Keratinocyte (primary cell): ENCODE data around the gene ECE2. TPM values are rescaled to one million over a fixed set of nuclear protein-coding genes. Genes with fewer than 3 reads are reported as not detected.

ENCODE experiments used
- DNase-seq: peaks from one replicate; pipeline ENCODE4 v3.0.0-alpha.2; 2011; ENCODE audit warnings: low read depth, missing footprints, low spot score
- FAIRE-seq: peaks from 2 replicates; lab custom pipeline; 2011; peaks lifted over from hg19 to GRCh38; lab: Jason Lieb, UNC
- H2AFZ ChIP-seq: 2 replicates; pipeline ENCODE4 v1.6.0; 2012; ENCODE audit warnings: low read length, control low read depth, inconsistent platforms; ENCODE audit not compliant: control insufficient read depth
- H3K27ac ChIP-seq: 2 replicates; pipeline ENCODE4 v1.5.1; 2011; ENCODE audit warnings: low read length; ENCODE audit not compliant: control insufficient read depth, insufficient read depth
- H3K27me3 ChIP-seq: 3 replicates; pipeline ENCODE4 v1.6.0; 2011; ENCODE audit warnings: low read length; ENCODE audit not compliant: control insufficient read depth, insufficient read depth; ENCODE audit errors: extremely low read depth
- H3K36me3 ChIP-seq, 2 experiments: 2 replicates in 1 of 2; 3 replicates in 1 of 2; pipeline ENCODE4 v1.5.1; 2011; ENCODE audit warnings: low read length in 2 of 2, mild to moderate bottlenecking in 1 of 2; ENCODE audit not compliant: control insufficient read depth in 2 of 2, insufficient read depth in 2 of 2; ENCODE audit errors: extremely low read depth in 1 of 2
- H3K4me1 ChIP-seq: 3 replicates; pipeline ENCODE4 v1.5.1; 2011; ENCODE audit warnings: low read length; ENCODE audit not compliant: control insufficient read depth, insufficient read depth; ENCODE audit errors: extremely low read depth
- H3K4me2 ChIP-seq: 3 replicates; pipeline ENCODE4 v1.6.0; 2011; ENCODE audit warnings: low read depth, low read length; ENCODE audit not compliant: control insufficient read depth, insufficient read depth; ENCODE audit errors: extremely low read depth
- H3K4me3 ChIP-seq, 3 experiments: fragments of 200-600 bp in 1 of 3; sonication (generic) in 1 of 3; 2 replicates in 2 of 3; 3 replicates in 1 of 3; pipeline ENCODE4 v1.5.1; 2011 to 2016; ENCODE audit warnings: low read length in 3 of 3, mild to moderate bottlenecking in 3 of 3, control low read depth in 2 of 3, inconsistent platforms in 1 of 3, low read depth in 1 of 3, mixed read lengths in 1 of 3, mixed run types in 1 of 3, moderate library complexity in 1 of 3; ENCODE audit not compliant: control insufficient read depth in 2 of 3, insufficient read depth in 2 of 3; ENCODE audit errors: extremely low read depth in 1 of 3
- H3K79me2 ChIP-seq: 2 replicates; pipeline ENCODE4 v1.6.0; 2012; ENCODE audit warnings: low read length; ENCODE audit not compliant: control insufficient read depth, insufficient read depth
- H3K9ac ChIP-seq: 3 replicates; pipeline ENCODE4 v1.6.0; 2011; ENCODE audit warnings: low read length; ENCODE audit not compliant: control insufficient read depth, insufficient read depth; ENCODE audit errors: extremely low read depth
- H3K9me1 ChIP-seq: 3 replicates; pipeline ENCODE4 v1.6.0; 2011; ENCODE audit warnings: low read length; ENCODE audit not compliant: control insufficient read depth, insufficient read depth; ENCODE audit errors: extremely low read depth
- H3K9me3 ChIP-seq: 2 replicates; pipeline ENCODE4 v1.5.1; 2012; ENCODE audit warnings: low read depth, low read length; ENCODE audit not compliant: control insufficient read depth
- H4K20me1 ChIP-seq: 3 replicates; pipeline ENCODE4 v1.6.0; 2011; ENCODE audit warnings: low read length; ENCODE audit not compliant: control insufficient read depth, insufficient read depth; ENCODE audit errors: extremely low read depth
- EZH2 ChIP-seq: IDR thresholded peaks from one replicate; pipeline ENCODE4 v1.6.1; 2012; ENCODE audit warnings: inconsistent platforms, mild to moderate bottlenecking, low read length, moderate library complexity
- dilution Hi-C: fragments of 300-500 bp; cut with MboI; formaldehyde crosslinking; loops from one replicate; pipeline ENCODE4 v1.7.0; 2020; ENCODE audit warnings: low sequenced_read_pairs; ENCODE audit not compliant: extremely low pct_ligation_motif_present
- polyA plus RNA-seq, 5 experiments: library from polyadenylated mRNA; depleted of rRNA in 3 of 5; stranded (reverse) in 3 of 5; stranded (forward) in 1 of 5; unstranded in 1 of 5; fragments of >200 nt; gene quantifications; 1 replicate in 1 of 5; 2 replicates in 3 of 5; 3 replicates in 1 of 5; pipeline versions ENCODE4 v1.2.1 to v1.2.3, GENCODE V29; 2011 to 2012; ENCODE audit warnings: missing spikeins in 2 of 5, low read depth in 1 of 5, low replicate concordance in 1 of 5
- TF ChIP-seq, protein P1 (sequence below), 3 experiments: IDR thresholded peaks in 1 of 3; conservative IDR thresholded peaks in 1 of 3; optimal IDR thresholded peaks in 1 of 3; 2 replicates in 2 of 3; 3 replicates in 1 of 3; pipeline versions ENCODE3 to v1.5.1; 2011; ENCODE audit warnings: low read length in 3 of 3, mild to moderate bottlenecking in 3 of 3, moderate library complexity in 2 of 3, control low read depth in 1 of 3, inconsistent platforms in 1 of 3; ENCODE audit not compliant: insufficient read depth in 2 of 3; ENCODE audit errors: extremely low read depth in 1 of 3

Gene ECE2
- polyA plus RNA-seq, 1 donor (not counting 4 experiments of a cell fraction or from before 2014, with no cell fraction given), result not detected

DNA sequence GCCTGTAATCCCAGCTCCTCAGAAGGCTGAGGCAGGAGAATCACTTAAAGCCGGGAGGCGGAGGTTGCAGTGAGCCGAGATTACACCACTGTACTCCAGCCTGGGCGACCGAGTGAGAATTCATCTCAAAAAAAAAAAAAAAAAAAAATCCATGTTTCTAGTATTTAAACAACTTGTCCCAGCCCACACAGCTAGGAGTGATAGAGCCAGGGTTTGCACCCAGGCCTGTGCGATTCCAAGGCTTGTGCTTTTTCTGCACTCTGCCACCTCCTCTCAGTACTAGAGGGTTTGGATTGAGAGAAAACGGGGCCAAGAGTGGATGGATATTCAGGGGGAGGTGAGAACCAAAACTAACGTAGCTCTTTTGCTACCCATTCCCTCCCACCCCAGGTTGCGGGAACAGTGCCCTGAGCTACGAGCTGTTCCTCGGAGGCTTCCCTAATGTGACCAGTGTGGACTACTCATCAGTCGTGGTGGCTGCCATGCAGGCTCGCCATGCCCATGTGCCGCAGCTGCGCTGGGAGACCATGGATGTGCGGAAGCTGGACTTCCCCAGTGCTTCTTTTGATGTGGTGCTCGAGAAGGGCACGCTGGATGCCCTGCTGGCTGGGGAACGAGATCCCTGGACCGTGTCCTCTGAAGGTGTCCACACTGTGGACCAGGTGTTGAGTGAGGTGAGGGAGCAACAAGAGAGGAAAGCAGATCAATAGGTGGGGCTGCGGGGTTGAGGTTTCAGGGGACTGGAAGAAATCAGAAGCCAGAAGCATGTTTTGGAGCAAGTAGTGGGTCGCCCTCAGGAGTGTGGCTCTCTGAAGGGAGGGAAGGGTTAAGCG lies 18.5 kb upstream of the ECE2 start:
- FAIRE-seq, result no peak
- no peaks in the 10 kb centered on the region for H3K79me2 ChIP-seq
- no peak overlapping the region for H2AFZ ChIP-seq
- peaks cover 18% of the 10 kb centered on the region for H3K4me1 ChIP-seq
- peaks cover 17% of the 10 kb centered on the region for H3K27me3 ChIP-seq
- no peak overlapping the region for H3K4me3 ChIP-seq
- H3K9me3 ChIP-seq, result no peaks in the 10 kb centered on the region
- no peak for TF ChIP-seq EZH2
- TF ChIP-seq, protein P1, sequence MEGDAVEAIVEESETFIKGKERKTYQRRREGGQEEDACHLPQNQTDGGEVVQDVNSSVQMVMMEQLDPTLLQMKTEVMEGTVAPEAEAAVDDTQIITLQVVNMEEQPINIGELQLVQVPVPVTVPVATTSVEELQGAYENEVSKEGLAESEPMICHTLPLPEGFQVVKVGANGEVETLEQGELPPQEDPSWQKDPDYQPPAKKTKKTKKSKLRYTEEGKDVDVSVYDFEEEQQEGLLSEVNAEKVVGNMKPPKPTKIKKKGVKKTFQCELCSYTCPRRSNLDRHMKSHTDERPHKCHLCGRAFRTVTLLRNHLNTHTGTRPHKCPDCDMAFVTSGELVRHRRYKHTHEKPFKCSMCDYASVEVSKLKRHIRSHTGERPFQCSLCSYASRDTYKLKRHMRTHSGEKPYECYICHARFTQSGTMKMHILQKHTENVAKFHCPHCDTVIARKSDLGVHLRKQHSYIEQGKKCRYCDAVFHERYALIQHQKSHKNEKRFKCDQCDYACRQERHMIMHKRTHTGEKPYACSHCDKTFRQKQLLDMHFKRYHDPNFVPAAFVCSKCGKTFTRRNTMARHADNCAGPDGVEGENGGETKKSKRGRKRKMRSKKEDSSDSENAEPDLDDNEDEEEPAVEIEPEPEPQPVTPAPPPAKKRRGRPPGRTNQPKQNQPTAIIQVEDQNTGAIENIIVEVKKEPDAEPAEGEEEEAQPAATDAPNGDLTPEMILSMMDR (optimal IDR thresholded peaks at IDR 0.05 in 1 of 3, IDR thresholded peaks at IDR 0.05 in 1 of 3, conservative IDR thresholded peaks at IDR 0.05 in 1 of 3; ENCODE audit: extremely low read depth in 1 of 3, insufficient read depth in 2 of 3, low read length in 3 of 3), result no peak
- H3K9ac ChIP-seq, result no peak overlapping the region
- dilution Hi-C loops, result no loop called here
- no peaks in the 10 kb centered on the region for H3K9me1 ChIP-seq
- H3K4me2 ChIP-seq, result no peak overlapping the region
- no peak for DNase-seq
- H3K36me3 ChIP-seq, result peaks cover 4 to 6% of the 10 kb centered on the region in 2 experiments
- H4K20me1 ChIP-seq, result no peaks in the 10 kb centered on the region
- H3K27ac ChIP-seq, result no peak overlapping the region

DNA sequence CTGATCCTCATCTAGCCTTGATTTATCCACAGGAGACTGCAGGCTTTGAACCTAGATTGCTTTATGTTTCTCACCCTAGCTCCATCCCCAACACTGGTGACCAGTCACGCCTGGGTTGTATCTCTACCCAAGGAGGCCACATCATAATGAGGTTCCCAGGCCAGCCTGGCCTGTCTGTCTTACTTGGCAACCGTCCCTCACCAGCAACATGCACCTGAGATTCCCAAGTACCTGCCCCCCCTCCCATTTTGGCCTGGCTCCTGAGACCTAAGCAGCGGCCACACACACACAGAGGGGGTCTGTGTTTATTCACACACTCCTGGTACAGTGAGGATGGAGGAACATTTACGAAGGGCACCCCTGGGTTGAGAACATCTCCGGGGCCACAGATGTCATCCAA lies 16.9 kb upstream of the ECE2 start:
- H3K9me1 ChIP-seq, result no peaks in the 10 kb centered on the region
- no peaks in the 10 kb centered on the region for H4K20me1 ChIP-seq
- FAIRE-seq, result no peak
- H2AFZ ChIP-seq, result no peak overlapping the region
- peaks cover 19% of the 10 kb centered on the region for H3K4me1 ChIP-seq
- no peaks in the 10 kb centered on the region for H3K79me2 ChIP-seq
- H3K9me3 ChIP-seq, result no peaks in the 10 kb centered on the region
- H3K4me3 ChIP-seq, result no peak overlapping the region
- dilution Hi-C loops, result no loop called here
- peaks cover 4 to 6% of the 10 kb centered on the region in 2 experiments for H3K36me3 ChIP-seq
- H3K27ac ChIP-seq, result no peak overlapping the region
- no peak overlapping the region for H3K9ac ChIP-seq
- no peak for DNase-seq
- TF ChIP-seq, protein P1 (optimal IDR thresholded peaks at IDR 0.05 in 1 of 3, IDR thresholded peaks at IDR 0.05 in 1 of 3, conservative IDR thresholded peaks at IDR 0.05 in 1 of 3; ENCODE audit: extremely low read depth in 1 of 3, insufficient read depth in 2 of 3, low read length in 3 of 3), result no peak
- TF ChIP-seq EZH2, result no peak
- peaks cover 22% of the 10 kb centered on the region for H3K27me3 ChIP-seq
- no peak overlapping the region for H3K4me2 ChIP-seq
